ENCODE measurements around the gene ZFPM1. TPM values are rescaled to one million over a fixed set of nuclear protein-coding genes. Genes with fewer than 3 reads are reported as not detected.
"Not testable (repeated sequence)": the region's sequence is repeated elsewhere in the genome, so short reads cannot be mapped to it uniquely, and the experiment has no call there.

ZFPM1 gene
- total RNA-seq, 2 donors from 2014 or later: 1.7 to 2.4 TPM

DNA sequence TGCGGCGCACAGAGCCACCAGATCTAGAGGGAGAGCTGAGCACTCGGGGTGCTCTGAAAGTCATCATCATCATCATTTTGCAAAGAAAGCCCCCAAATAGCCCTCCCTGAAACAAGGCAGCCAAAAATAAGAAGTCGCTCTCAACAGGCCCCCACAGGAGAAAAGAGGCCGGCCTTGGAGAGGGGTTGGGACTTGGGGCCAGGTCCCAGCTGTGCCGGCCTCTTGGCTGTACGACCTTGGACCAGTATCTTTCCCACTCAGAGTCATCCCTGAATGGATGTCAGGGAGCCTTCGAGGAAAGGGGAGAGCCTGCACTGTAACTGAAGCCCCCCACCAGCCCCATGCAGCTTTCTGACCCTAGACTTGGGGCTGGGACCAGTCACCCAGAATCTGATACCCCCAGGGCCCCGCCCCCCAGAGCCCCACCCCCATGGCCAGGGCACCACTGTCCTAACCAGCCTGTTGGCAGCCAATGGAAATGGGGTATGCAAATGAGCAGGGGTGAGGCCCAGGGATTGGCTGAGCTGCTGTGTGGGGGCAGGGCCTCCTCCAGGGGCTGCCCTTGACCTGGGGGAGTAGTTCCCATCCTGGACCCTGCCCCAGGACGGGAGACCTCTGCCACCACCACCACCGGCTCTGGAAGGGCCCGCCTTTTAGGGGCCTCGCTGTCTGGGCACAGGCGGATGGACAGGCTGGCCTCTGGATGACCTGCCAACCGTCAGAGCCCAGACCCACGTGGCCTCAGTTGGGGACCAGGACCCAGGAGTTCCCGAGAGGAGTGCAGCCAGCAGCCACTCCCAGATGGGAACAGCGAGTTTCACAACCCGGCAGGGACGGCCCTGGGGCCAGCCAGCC lies 15.4 kb downstream of the ZFPM1 start:
- H3K9me3 ChIP-seq: no peaks in the 10 kb centered on the region
- H3K4me3 ChIP-seq: no peak overlapping the region
- TF ChIP-seq CTCF (IDR thresholded peaks at IDR 0.05): no peak
- no peak overlapping the region for H3K27ac ChIP-seq
- no peaks in the 10 kb centered on the region for H3K36me3 ChIP-seq
- H3K4me1 ChIP-seq: peaks cover 0 to 36% of the 10 kb centered on the region in 2 donors
- DNase-seq (ENCODE audit: low spot score): no peak
- no peaks in the 10 kb centered on the region for H3K27me3 ChIP-seq

DNA sequence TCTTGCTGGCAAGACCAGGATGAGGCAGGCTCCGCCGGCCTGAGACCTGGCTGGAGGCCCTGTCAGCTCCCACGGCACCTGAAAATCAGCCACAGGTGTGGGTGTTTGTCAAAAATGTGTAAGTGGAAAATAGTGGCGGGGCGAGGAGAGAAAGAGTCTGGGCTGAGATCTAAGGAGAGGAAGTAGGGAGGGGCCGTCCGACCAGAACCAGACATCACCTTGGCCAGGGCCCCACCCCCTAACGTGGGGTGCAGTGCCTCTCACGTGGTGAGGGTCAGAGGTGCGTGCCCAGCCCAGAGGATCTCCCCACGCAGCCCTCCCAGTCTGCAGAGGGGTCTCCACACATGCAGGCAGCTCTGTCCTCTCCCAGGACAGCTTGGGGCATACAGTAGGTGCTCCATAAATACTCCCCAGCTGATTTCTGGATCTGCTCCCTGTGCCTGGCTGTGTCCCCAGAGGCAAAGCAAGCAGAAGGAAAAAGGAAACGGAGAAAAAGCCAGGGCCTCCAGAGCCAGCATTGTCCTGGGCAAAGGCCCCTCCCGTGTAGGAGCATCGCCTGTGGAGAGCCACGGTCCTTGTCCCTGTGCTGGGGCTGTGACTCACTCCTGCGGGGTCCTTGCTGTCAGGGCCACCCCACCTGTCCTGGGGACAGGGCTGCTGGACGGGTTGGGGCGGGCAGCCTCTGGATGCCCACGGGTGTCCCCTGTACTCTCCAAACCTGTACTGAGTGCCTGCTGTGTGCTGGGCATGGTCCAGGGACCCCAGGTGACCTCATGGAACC lies 16.7 kb downstream of the ZFPM1 start:
- Histone ChIP-seq H3K4me3 (no peak overlapping the region), H3K27ac (no peak overlapping the region), H3K4me1 (peaks cover 0 to 44% of the 10 kb centered on the region in 2 donors), H3K9me3 (no peaks in the 10 kb centered on the region), H3K27me3 (no peaks in the 10 kb centered on the region), H3K36me3 (no peaks in the 10 kb centered on the region)
- TF ChIP-seq CTCF (IDR thresholded peaks at IDR 0.05): no peak
- no peak for DNase-seq (ENCODE audit: low spot score)

DNA sequence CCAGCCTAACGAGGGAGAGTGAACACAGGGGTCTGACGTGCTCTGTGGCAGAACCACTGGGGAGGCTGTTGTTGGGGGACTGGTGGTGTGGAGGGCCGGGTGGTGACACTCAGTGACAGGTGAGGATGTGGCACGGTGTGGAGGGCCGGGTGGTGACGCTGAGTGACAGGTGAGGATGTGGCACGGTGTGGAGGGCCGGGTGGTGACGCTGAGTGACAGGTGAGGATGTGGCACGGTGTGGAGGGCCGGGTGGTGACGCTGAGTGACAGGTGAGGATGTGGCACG lies 17.3 kb downstream of the ZFPM1 start:
- H3K4me1 ChIP-seq: peaks cover 0 to 39% of the 10 kb centered on the region in 2 donors
- not testable (repeated sequence) for H3K9me3 ChIP-seq; DNase-seq (ENCODE audit: low spot score); H3K36me3 ChIP-seq; H3K27me3 ChIP-seq; H3K27ac ChIP-seq; H3K4me3 ChIP-seq

GRCh38 chr16:88470696-88471095 lies 17.6 kb downstream of the ZFPM1 start:
- H3K4me3 ChIP-seq; H3K27ac ChIP-seq; H3K36me3 ChIP-seq; H3K9me3 ChIP-seq; H3K27me3 ChIP-seq; DNase-seq (ENCODE audit: low spot score): not testable (repeated sequence)
- H3K4me1 ChIP-seq: peaks cover 0 to 36% of the 10 kb centered on the region in 2 donors

DNA sequence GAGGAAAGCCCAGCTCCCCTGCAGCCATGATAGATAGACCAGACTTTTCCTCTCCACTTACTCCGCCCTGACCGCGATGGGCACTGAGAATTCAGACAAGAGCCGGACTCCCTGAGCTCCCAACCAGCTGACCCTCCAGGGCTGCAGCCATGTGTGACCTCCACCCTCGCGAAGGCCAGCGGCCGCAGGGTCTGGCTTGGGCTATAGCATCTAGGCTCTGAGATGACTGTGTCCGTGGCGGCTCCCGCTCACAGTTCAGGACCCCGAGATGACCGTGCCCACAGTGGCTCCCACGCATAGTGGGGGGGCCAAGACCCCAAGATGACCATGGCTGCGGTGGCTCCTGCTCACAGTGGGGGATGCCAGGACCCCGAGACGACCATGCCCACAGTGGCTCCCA lies 18.0 kb downstream of the ZFPM1 start:
- Histone ChIP-seq H3K9me3 (no peaks in the 10 kb centered on the region), H3K4me3 (no peak overlapping the region), H3K27me3 (no peaks in the 10 kb centered on the region), H3K27ac (no peak overlapping the region), H3K4me1 (peaks cover 0 to 36% of the 10 kb centered on the region in 2 donors), H3K36me3 (no peaks in the 10 kb centered on the region)
- no peak for DNase-seq (ENCODE audit: low spot score)
- TF ChIP-seq CTCF (IDR thresholded peaks at IDR 0.05): no peak

DNA sequence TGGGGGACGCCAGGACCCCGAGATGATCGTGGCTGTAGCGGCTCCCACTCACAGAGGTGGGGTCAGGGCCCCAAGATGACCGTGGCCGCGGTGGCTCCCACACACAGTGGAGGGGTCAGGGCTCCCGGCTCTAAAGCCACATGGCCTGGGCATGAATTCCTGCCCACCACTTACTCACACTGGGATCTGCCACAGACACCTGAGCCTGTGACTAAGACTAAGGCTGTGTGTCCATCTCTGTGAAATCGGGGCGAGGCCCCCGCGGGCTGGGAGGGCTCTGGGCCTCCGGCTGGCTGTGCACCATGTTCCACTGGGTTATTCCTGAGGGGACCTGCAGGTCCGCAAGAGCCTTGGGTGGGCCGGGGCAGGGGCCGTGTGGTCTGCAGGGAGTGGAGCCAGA lies 18.5 kb downstream of the ZFPM1 start:
- H3K27me3 ChIP-seq: no peaks in the 10 kb centered on the region
- no peak for TF ChIP-seq CTCF (IDR thresholded peaks at IDR 0.05)
- peaks cover 0 to 36% of the 10 kb centered on the region in 2 donors for H3K4me1 ChIP-seq
- no peaks in the 10 kb centered on the region for H3K36me3 ChIP-seq
- no peak for DNase-seq (ENCODE audit: low spot score)
- H3K4me3 ChIP-seq: no peak overlapping the region
- H3K27ac ChIP-seq: no peak overlapping the region
- H3K9me3 ChIP-seq: no peaks in the 10 kb centered on the region
